Measurements from ENCODE around the gene CCDC188. TPM values are rescaled to one million over a fixed set of nuclear protein-coding genes. Genes with fewer than 3 reads are reported as not detected.

The CCDC188 gene
- total RNA-seq, 1 experiment from 2014 or later: not detected

GRCh38 chr22:20145206-20145831 is 5.5 kb downstream of the CCDC188 start:
- no peaks in the 10 kb centered on the region for H3K4me1 ChIP-seq (ENCODE audit: insufficient read depth, low read length)
- ChIA-PET POLR2A (ENCODE audit: unreplicated experiment) (no interaction called here), CTCF (no interaction called here)
- no peaks in the 10 kb centered on the region for H4K20me1 ChIP-seq (ENCODE audit: low read length)
- H3K9me3 ChIP-seq (ENCODE audit: low read length): no peaks in the 10 kb centered on the region
- TSS peak; percentile 35 for BruUV-seq (replicated peaks)
- no peaks in the 10 kb centered on the region for H3K27me3 ChIP-seq (ENCODE audit: low read length)
- no peaks in the 10 kb centered on the region for H3K79me2 ChIP-seq (ENCODE audit: low read length)
- no peak overlapping the region for H3K4me2 ChIP-seq (ENCODE audit: low read length)
- H3K9ac ChIP-seq (ENCODE audit: low read length): no peak overlapping the region
- no peaks in the 10 kb centered on the region for H3K9me2 ChIP-seq (replicated peaks; ENCODE audit: low read length)
- TF ChIP-seq, protein P1, sequence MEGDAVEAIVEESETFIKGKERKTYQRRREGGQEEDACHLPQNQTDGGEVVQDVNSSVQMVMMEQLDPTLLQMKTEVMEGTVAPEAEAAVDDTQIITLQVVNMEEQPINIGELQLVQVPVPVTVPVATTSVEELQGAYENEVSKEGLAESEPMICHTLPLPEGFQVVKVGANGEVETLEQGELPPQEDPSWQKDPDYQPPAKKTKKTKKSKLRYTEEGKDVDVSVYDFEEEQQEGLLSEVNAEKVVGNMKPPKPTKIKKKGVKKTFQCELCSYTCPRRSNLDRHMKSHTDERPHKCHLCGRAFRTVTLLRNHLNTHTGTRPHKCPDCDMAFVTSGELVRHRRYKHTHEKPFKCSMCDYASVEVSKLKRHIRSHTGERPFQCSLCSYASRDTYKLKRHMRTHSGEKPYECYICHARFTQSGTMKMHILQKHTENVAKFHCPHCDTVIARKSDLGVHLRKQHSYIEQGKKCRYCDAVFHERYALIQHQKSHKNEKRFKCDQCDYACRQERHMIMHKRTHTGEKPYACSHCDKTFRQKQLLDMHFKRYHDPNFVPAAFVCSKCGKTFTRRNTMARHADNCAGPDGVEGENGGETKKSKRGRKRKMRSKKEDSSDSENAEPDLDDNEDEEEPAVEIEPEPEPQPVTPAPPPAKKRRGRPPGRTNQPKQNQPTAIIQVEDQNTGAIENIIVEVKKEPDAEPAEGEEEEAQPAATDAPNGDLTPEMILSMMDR (conservative IDR thresholded peaks at IDR 0.05; ENCODE audit: low read depth, low read length): no peak
- TF ChIP-seq EZH2phosphoT487 (IDR thresholded peaks at IDR 0.05; ENCODE audit: borderline replicate concordance, low read length): no peak
- TF ChIP-seq EZH2 (IDR thresholded peaks at IDR 0.05; ENCODE audit: low read length, unreplicated experiment): no peak
- no peaks in the 10 kb centered on the region for H3F3A ChIP-seq (ENCODE audit: low read length, unreplicated experiment)
- no peak overlapping the region for H2AFZ ChIP-seq (ENCODE audit: low read length)
- no peak overlapping the region for H3K27ac ChIP-seq (ENCODE audit: low read length)
- H3K36me3 ChIP-seq (ENCODE audit: low read depth, low read length): no peaks in the 10 kb centered on the region
- DNase-seq (no peak), ATAC-seq (no peak)
- intact Hi-C loops (cut with micrococcal nuclease): no loop called here
- H3K4me3 ChIP-seq (ENCODE audit: low read length): no peak overlapping the region

- Histone ChIP-seq H3K9me2 (replicated peaks; ENCODE audit: low read length) (no peaks in the 10 kb centered on the region), H3K9ac (ENCODE audit: low read length) (no peak overlapping the region), H3K4me1 (ENCODE audit: insufficient read depth, low read length) (no peaks in the 10 kb centered on the region), H3K79me2 (ENCODE audit: low read length) (no peaks in the 10 kb centered on the region), H3K36me3 (ENCODE audit: low read depth, low read length) (no peaks in the 10 kb centered on the region), H3F3A (ENCODE audit: low read length, unreplicated experiment) (no peaks in the 10 kb centered on the region), H3K27ac (ENCODE audit: low read length) (no peak overlapping the region), H3K4me2 (ENCODE audit: low read length) (no peak overlapping the region), H4K20me1 (ENCODE audit: low read length) (no peaks in the 10 kb centered on the region), H3K9me3 (ENCODE audit: low read length) (no peaks in the 10 kb centered on the region), H2AFZ (ENCODE audit: low read length) (no peak overlapping the region), H3K4me3 (ENCODE audit: low read length) (no peak overlapping the region), H3K27me3 (ENCODE audit: low read length) (no peaks in the 10 kb centered on the region)
- ATAC-seq (no peak), DNase-seq (no peak)
- ChIA-PET POLR2A (ENCODE audit: unreplicated experiment) (no interaction called here), CTCF (no interaction called here)
- no peak for TF ChIP-seq EZH2 (IDR thresholded peaks at IDR 0.05; ENCODE audit: low read length, unreplicated experiment)
- TF ChIP-seq, protein P1 (conservative IDR thresholded peaks at IDR 0.05; ENCODE audit: low read depth, low read length): no peak
- no peak for TF ChIP-seq EZH2phosphoT487 (IDR thresholded peaks at IDR 0.05; ENCODE audit: borderline replicate concordance, low read length)
- intact Hi-C loops (cut with micrococcal nuclease): no loop called here
- no TSS peak for BruUV-seq (replicated peaks)
These were observed 6.8 kb downstream of the CCDC188 start for GRCh38 chr22:20143883-20144665.

Data from PC-3 (cell line).